Measurements from ENCODE around the gene CFAP46.

CFAP46 gene

DNA sequence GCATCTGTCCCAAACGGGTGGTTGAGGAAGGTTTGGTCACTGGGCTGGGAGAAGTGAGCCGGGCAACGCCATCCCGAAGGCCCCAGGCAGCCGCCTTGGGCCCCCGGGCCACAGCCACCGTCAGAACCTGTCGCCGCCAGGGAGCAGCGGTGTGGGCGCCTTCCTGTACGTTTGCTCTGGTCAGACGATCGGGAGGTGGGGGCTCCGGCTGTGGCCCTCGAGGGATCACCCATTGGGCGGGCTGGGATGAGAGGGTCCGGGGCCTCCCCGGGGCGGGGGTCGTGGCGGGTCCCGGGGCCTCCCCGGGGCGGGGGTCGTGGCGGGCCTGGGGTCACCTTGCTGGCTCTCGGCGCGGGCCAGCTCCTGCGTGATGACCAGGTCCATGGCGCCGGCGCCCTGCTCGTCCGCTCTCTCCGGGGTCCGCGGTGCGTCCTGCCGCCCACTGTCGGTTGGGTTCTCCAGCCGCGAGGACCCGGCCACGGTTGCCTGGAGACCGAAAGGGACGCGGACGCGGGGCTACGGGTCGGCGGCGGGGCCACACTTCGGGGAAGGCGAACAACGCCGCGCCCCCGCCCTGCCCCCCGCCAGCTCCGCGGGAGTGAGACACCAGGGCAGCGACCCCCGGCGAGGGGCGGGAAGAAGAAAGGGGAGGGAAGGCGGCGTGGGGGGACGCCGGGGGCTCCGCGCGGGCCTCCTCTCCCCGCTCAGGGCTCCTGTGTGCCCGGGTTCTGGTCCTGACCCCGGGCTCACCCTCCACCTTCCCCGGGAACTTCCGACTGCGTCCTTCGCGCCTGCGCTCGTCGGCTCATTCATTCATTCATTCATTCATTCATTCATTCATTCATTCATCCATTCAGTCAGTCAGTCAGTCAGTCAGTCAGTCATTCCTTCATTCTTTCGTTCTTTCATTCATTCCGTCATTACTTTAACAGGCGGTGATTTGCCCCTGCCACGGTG lies at the start of gene CFAP46:
TSS of gene CFAP46 (minus strand) at position 470 of the 957 bp plus-strand sequence. CDS start at position 384, 86 bp downstream.
- DNase-seq (ENCODE audit: low read depth in 2 of 2) = peak in 1 of 2 donors; percentile 23

DNA sequence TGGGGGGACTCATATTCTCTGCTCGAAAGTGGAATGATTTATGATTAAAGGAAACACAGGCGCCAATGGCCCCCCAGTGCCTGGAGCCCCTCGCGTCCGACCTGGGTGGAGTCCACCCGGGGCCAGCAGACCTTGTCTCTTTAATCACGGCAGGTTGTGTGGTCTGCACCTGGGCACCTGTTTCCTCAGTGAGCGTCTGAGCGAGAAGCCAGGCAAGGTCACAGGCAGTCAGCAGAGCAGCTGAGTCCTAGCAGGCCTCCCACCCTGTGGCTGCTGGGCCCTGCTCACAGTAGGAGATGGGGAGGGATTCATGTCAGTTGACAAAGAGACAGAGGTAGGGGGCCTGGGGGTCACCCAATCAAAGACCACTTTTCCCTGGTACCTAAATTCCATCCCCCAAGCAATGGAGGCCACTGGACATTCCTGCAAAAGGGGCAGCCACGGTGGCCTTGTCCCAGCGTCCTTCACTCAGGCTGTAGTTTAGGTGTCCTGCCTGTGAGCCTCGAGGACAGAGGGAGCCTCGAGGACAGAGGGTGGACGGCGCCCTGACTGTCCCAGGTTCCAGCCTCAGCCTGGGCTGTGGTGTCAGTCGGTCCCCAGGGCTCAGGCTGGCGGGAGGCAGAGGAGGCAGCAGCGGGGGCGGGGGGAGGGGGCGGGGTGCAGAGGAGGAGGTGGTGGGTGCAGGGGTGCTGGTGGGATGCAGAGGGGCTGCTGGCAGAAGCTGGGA lies 49.5 kb upstream of the CFAP46 start:
- DNase-seq (ENCODE audit: low read depth in 2 of 2) = no peak

DNA sequence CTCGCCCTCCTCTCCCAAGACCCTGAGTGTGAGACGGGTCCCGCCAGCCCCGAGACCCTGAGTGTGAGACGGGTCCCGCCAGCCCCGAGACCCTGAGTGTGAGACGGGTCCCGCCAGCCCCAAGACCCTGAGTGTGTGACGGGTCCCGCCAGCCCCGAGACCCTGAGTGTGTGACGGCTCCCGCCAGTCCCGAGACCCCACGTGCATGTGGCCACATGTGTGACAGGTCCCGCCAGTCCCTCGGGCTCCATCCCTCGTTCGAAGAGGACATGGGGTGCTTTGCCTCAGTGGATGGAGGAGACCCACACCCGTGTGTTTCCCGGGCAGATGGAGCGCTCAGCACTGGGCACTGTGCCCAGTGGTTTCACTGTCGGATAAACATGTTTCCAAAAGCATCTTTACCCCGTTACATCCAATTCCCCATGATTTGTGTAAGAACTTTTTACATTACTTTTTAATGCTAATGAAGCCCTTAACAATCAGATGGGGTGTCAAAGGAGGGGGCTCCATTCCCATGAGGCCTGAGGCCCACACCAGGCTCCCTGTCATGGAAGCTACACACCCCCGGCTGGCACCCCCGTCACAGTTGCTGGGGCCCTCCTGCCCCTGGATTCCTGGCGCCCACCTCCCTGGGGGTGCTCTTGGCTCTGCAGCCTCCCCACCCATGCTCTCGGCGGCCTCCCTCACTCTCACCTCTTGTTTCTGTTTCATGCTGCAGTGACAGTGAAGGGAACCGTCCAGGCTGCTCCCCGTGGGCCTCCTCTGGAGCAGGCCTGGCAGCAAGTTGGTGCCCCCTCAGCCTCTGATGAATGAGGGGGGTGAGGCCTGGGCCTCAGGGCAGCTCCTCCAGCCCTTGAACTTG lies 48.5 kb upstream of the CFAP46 start:
- no peak for DNase-seq (ENCODE audit: low read depth in 2 of 2)

DNA sequence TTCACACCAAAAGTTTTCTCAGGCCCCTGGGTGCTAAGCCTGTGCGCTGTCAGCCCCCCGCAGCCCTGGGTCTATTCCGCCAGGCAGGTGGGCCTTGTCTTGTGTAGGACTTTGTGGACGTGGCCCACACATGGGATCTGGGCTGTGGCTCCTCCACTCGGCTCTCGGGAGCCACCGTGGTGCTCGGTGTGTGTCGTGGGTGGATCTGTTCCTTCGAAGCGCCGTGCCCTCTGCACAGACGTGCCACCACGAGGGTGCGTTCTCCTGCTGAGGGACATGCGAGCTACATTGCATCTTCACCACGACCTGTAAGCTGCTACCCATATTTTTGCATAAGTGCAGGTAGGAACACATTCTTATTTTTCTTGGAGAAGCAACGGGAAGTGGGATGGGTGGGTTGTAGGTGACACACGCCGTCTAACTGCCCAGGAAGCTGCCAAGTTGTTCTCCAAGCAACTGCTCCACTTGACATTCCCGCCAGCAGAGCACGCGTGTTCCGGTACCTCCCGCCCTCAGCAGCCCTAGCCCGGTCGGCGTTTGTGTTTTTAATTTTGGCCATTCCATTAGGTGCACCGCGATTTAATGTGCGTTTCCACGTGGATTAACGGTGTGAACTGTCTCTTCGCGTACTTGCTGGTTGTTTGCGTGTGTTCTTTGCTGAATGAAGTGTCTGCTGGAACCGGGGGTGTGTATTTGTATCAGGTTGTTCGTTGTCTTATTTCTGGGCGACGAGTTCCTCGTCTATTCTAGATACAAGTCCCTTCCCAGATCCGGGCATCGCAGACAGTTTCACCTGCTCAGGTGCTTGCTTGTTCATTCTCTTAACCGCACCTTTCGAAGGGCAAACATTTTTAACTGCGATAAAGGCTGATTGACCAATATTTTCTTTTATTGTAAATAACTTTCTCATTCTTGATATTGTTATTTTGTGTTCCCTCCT lies 47.4 kb upstream of the CFAP46 start:
- no peak for DNase-seq (ENCODE audit: low read depth in 2 of 2)

DNA sequence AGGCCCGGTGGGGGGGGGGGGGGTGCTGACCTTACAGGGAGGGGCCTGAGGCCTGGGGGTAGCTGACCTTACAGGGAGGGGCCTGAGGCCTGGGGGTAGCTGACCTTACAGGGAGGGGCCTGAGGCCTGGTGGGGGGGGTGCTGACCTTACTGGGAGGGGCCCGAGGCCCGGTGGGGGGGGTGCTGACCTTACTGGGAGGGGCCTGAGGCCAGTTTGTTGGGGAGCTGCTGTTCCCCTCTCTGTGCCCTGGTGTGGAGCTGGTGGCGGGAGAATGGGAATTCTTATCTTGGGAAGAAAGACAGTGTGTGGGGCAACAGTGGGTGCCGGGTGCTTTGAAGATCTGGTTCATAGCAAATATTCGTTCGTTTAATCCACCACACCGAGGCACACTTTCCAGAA lies 46.6 kb upstream of the CFAP46 start:
- DNase-seq (ENCODE audit: low read depth in 2 of 2) = no peak

DNA sequence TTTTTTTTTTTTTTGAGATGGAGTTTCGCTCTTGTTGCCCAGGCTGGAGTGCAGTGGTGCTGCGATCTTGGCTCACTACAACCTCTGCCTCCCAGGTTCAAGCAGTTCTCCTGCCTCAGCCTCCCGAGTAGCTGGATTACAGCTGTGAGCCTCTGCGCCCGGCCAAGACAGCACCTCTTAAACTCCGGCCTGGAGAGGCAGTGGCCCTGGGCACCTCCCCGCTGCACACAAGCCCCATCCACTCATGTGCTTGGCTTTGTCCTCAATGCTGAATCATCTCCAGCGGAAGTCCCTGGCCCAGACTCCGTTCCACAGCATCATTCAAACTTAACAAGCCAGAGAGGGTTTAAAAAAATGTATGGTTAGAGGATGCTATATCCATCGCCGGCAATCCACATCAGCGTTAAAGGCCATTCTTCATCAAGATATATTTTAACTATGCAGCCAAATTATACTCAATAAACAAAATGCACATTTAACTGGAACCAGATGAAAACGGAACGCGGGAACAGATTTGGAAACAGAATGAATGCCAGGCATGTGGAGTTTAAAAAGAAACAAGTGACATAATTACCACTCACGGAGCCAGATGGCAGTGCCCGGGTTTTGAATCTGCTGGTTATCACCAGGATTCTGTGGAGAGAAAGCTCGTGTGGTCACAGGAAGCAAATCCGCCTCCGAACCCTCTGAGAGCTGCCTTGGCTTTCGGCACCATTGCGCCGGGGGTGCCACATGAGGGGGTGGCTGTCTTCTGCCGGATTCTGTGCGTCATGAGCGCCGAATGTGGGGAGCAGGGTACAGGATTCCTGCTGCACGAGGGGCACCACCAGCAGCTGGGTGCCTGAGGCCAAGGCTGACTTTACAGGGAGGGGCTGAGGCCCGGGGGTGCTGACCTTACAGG lies 45.6 kb upstream of the CFAP46 start:
- DNase-seq (ENCODE audit: low read depth in 2 of 2) = no peak

DNA sequence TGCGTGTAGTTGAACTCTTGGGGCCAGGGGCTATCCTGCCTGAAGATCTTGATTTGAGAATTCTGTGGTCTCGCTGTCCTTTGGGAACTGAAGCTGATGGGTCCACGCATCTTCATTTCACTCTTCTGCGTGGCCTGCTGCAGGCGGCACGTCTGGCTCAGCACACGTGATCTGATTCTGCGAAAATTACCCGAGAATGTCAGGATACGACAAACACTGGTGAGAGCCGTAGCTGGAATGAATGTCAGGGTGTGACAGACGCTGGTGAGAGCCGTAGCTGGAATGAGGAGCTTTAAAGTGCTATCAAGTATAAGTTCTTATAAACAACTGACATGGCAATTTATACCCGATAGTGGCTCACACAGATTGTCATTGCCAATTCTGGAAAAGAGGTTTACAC lies 44.6 kb upstream of the CFAP46 start:
- DNase-seq (ENCODE audit: low read depth in 2 of 2) = no peak

DNA sequence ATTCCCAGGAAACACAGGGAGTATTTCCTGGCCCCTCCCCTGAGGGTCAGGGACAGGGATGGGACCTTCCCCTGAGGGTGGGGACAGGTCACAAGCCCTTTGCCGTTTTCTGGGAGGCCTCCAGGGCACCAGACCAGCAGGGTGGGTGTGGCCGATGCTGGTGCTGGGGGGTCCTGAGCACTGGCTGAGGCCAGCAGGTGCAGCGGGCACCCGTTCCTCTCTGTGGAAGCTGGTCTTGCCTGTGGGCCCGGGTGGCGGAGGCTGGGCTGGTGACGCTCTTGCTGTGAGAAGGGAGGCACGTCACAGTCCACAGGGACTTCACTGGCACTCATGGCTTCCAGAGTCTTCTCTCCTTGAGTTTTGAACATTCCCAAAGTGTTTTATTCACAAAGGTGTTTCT lies 44.2 kb upstream of the CFAP46 start:
- DNase-seq (ENCODE audit: low read depth in 2 of 2) = no peak

DNA sequence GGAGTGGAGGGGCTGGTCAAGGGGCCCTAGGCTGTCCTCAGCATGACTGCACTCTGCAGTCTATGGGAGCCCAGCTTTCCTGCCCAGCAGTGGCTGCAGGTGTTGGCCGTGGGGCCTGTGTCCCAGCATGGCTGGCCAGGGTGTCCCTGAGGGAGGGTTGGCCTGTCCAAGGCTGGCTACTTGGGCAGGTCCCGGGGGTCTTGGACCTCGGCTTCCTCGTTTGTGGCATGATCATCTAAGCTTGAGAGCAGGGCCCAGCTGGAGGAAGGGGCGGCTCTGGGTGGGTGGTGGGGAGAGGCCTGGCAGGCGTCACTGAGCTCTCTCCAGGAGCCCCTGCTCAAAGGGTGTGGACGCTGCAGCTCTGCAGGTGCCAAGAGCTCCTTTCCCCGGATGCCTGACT lies 43.7 kb upstream of the CFAP46 start:
- no peak for DNase-seq (ENCODE audit: low read depth in 2 of 2)

DNA sequence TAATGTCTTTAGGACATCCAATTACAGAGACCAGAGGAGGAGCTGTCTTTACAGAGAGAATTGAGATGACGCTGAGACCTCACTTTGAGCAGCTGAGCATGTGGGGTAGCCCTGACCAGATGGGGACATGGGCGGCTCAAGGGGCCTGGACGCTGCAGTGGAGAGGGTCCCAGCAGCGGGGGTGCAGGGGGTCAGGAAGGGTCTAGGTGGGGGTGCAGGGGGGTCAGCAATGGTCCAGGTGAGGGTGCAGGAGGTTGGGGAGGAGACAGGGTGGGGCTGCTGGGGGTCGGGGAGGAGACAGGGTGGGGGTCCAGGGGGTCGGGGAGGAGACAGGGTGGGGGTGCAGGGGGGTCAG lies 43.2 kb upstream of the CFAP46 start:
- no peak for DNase-seq (ENCODE audit: low read depth in 2 of 2)

DNA sequence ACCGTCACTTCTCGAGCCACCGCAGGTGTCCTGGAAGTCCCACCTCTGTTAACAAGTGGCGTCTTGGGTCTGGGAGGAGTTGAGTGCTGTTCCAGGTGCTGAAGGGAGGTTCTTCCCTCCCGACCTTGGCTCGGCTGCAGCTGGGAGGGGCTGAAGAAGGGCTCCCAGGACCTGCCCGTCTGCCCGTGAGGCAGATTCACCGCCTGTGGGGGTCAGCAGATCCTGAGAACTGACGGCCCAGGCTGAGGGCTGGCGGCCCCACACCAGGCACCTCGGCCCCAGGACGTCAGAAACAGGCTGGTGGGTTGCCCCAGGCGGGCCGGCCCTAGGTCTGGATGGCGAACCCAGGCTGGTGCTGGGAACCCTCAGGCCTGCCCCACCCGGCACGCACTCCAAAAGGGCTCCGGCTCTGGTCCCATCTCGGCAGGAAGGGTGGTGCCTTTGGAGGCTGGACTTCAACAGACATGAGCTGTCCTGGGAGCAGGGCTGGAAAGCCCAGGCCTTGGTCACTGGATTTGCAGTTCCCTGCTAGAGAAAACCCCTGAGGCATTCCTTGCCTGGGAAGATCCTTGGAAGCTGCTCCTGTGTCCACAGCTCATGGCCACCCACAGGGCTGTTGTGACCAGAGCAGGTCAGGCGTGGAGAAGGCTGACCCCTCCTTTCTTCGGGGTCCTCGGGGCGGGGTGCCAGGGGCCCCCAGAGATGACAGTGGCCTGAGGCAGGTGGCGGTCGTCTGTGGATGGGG lies 42.6 kb upstream of the CFAP46 start:
- DNase-seq (ENCODE audit: low read depth in 2 of 2) = no peak

DNA sequence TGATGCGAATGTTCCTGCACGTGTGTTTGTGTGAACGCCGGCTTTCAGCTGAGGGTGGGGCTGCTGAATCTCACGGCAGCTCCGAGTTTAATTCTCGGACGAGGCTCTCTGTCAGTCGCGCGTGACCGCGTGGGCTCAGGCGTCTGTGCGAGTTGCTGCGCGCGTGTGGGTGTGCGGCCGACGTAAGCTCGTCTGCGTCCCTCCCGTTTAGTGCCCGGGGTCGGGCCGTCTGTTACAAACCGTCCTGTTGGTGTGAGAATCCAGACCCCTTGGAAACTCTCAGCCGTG lies 41.6 kb upstream of the CFAP46 start:
- DNase-seq (ENCODE audit: low read depth in 2 of 2) = no peak

DNA sequence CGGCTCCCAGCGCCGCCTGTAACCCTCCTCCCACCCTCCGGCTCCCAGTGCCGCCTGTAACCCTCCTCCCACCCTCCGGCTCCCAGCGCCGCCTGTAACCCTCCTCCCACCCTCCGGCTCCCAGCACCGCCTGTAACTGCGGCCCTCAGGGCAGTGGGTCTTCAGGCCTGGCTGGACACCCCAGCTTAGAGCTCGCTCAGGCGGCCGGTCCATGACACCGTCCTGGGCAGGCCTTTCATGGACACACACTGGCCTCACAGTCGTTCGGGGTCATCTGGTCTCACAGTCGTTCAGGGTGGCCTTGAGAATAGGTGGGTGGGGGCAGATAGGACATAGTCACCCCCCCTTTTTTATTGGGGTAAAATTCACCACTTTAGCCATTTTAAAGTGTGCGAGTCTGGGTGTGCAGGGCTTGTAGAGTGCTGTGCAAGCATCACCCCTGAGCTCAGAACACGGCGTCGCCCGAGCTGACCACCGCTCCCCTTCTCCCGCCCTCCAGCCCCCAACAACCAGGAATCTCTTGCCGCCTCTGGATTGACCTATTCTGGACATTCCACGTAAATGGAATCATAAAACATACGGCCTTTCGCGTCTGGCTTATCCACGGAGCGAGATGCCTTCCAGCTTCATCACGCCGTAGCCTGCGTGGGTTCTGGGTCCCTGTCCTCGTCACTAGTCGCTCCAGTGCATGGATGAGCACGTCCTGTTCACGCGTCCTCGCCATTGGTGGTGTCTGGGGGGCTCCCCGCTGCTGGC lies 41.1 kb upstream of the CFAP46 start:
- no peak for DNase-seq (ENCODE audit: low read depth in 2 of 2)

DNA sequence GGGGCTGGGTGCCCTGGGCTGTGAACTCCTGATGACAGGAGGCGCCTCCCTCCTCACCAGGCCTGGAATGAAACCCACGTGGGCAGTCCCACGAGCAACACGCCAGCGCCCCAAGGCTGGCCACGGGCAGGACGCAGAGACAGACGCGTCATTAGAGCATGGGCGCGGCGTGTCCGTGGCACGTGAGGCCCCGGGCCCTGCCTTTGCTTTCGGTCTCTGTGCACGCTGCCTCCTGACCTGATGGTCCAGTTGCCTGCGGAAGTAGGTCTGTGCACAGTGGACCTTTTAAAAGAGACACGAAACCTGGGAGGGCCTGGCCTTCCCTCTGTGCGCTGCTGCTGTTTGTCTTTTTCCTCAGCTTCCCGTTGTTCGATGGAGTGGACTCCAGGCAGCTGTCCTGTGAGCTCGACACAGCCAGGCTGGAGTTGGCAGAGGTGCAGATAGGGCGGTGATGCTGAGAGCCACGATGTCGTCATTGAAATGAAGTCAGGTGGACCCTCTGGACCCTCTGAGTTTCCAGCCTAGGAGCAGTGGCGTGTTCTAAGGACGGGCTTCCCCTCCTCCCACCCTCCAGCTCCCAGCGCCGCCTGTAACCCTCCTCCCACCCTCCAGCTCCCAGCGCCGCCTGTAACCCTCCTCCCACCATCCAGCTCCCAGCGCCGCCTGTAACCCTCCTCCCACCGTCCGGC lies 40.1 kb upstream of the CFAP46 start:
- no peak for DNase-seq (ENCODE audit: low read depth in 2 of 2)

DNA sequence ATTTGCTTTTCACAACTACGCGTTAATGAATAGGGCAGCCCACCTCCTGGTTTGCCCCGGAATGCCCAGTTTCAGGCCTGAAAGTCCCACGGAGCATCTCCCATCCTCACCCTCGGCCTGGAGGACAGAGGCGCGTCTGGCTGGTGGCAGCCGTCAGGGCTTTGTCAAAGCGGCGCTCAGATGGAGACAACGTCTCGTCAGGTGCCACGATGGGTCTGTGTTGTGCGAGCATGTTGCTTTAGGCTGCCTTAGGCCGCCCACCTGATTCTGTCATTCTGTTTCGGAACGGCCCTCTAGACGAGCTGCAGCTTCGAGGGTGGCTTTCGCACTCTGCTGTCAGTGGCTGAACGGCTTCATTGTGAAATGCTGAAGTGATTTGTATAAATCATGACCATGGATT lies 39.4 kb upstream of the CFAP46 start:
- DNase-seq (ENCODE audit: low read depth in 2 of 2) = no peak

DNA sequence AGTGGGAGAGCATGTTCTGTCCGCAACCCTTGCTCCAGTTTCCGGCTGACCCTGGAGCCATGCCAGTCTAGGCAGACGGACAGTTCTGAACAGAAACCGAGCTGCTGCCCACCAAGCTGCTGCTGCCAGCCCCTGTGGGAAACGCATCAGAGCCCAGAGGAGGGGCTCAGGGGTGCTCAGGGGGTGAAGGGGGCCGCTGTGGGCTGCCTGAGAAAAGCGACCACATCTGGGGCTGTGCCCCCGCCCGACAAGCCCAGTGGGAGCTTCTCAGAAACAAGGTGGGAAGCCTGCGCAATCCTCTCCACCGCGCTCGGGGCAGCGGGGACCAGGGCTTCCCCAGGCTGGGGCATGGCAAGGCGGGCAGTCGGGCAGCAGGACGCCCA lies 38.8 kb upstream of the CFAP46 start:
- no peak for DNase-seq (ENCODE audit: low read depth in 2 of 2)

DNA sequence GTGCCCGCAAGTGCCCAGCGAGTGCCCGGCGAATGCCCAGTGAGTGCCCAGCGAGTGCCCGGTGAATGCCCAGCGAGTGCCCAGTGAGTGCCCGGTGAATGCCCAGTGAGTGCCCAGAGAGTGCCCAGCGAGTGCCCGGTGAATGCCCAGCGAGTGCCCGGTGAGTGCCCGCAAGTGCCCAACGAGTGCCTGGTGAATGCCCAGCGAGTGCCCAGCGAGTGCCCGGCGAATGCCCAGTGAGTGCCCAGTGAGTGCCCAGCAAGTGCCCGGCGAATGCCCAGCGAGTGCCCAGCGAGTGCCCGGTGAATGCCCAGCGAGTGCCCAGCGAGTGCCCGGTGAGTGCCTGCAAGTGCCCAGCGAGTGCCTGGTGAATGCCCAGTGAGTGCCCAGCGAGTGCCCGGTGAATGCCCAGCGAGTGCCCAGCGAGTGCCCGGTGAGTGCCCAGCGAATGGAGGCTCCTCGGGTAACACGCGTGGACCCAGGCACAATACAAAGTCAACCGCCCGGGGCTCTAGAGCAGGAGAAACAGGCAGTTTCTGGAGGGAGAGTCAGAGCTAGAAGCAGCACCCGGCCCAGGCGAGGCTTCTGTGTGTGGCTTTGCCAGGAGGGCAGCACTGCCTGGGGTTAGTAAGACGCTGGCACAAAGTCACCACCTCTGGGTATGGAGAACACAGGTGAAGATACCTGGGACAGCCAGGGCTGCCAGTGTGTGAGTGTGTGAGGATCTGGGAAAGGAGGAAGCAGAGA lies 38.2 kb upstream of the CFAP46 start:
- no peak for DNase-seq (ENCODE audit: low read depth in 2 of 2)

Data from stimulated activated CD4-positive, alpha-beta T cell treated with anti-CD3 and anti-CD28 coated beads, Interleukin-4, amount 100 ng/mL, for 48 hours (primary cell).